GM21515 (cell line): ENCODE results near the gene NTM.
A peak's percentile ranks its signal among the peaks of the same experiment; 100 is the strongest.
"Not testable (repeated sequence)": the region's sequence is repeated elsewhere in the genome, so short reads cannot be mapped to it uniquely, and the experiment has no call there.

Experiments used
- ATAC-seq: cut with Tn5 transposase; IDR thresholded peaks from one replicate; pipeline ENCODE4 v1.9.1; 2021; ENCODE audit not compliant: unreplicated experiment

The NTM gene

DNA sequence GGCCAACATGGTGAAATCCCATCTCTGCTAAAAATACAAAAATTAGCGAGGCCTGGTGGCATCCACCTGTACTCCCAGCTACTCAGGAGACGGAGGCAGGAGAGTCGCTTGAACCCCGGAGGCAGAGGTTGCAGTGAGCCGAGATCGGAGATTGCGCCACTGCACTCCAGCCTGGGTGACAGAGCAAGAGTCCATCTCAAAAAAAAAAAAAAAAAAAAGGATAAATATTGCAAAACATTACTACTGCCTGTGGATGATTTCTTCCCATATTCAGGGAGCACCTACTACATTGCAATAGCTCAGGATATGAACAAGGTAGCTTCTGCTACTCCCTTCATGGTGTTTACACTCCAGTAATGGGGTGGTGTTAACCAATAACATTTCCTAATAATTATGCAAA, 980.6 kb downstream of the NTM start:
- ATAC-seq = no peak

DNA sequence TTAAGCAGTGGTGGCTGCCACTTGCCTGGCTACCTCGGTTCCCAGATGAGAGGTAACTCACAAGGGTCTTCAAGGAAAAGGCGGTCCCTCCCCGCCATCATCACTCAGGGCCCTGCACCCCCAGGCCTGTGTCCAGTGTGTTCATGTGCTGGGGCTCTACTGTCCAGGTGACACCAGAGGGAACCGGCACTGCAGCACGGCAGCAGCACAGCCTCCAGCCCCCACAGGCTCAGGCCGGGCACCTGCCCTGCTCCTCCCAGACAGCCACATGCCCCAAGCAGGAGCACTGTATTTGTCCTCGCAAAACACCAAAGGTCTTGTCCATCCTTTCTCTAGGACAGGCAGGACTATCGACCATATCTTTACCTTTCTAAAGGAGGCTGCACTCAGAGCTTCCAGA, 982.1 kb downstream of the NTM start:
- ATAC-seq = no peak

DNA sequence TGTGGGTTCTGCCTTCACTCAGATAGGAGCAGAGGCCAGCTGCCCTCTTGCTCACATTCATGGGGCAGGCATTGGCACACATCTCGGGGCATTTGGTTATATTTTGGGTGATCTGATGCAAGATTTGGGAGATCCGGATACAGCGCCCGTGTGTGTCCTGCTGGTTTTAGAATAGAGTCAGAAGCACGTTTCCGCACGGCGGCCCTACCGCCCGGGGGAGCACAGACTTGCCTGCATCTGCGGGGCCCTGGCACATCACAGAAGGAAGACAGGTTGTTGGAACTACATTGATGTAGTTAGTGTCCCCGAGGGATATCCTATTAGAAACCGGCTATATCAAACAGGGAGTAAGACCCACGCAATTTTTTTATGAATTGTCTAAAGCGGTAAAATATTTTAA, 982.8 kb downstream of the NTM start:
- no peak for ATAC-seq

DNA sequence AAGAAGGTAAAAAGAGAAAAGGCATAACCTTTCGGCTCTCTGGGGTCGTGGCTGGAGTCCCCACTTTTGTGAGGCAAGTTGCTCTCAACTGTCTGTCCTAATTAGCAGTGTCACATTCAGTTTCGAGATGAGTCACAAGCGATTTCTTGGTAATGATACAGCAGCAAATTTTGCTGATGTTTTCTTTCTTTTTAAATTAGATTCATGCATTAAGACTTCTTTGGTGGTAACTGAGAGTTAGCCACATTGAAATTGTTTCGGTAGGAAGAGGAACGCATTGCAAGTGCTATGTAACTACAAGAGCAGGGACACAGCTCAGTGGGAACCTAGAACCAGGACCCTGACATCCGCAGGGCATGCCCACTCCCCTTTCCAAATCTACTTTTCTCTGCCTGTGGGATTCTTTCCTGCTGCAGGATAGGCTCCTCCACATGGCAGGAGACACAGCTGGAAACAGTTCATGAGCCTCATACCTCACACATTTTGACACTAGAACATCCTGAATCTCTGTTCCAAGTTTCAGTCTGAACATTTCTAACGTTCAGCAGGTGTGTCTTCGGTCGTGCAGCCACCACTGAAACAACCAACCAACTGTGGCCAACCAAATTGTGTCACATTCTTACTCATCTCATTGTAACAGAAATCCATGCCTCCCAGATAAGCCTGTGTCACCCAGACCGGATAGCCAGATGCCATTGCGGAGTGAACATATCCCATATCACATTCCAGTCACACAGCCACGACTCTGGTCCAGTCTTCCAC, 987.6 kb downstream of the NTM start:
- peak; percentile 76 for ATAC-seq

DNA sequence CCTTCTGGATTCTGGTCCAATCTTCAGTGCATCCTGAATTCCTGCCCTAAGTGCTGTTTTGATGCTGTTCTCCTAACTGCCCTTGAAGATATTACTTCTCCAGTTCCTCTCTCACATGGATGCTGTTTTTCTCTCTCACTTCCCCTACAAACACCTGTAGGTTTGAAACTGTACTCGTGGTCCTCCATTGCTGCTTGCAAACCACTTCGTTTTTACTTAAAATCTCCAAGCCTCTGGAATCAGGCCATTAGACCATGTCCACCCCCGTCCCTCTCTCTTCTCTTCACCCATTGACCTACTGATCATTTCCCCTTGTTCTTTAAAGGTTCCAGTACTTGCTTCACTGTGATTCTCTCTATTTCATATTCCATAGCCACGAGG, 988.1 kb downstream of the NTM start:
- peak; percentile 49 for ATAC-seq

DNA sequence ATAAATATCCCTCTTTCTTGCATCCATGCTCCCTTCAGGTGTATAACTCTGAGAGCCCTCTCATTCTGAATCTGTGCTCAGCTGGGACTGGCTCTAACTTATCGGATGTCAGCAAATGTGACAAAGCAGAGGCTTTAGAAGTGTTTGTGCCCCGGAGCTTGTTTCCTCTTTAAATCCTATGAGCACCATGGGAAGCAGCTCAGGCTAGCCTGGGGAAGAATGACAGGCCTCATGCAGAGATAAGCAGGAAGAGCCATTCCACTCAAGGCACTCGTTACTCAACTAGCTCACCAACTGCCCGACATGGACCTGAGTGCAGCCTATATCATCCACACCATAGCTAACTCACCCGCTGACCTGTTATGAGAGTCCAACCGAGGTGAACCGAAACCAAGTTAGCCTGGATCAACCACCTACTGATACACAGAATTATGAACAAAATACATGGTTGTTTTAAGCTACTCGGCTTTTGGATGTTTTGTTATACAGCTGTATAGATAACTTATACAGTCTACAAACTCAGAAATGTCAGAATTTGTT, 990.7 kb downstream of the NTM start:
- ATAC-seq = no peak

DNA sequence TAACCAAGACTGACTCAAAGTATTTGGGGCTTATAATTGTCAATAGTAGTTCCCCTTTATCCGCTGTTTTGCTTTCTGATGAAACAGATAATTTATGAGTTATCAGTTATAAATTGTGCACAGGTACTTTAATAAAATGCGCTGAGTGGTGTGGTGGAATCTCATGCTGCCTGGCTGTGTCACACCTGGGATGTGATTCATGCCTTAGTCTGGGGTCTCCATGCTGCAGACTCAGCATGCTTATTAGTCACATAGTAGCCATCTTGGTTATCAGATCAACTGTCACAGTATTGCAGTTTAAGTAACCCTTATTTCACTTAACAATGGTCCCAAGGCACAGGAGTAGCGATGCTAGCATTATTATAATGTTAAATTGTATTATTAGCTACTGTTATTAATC, 995.2 kb downstream of the NTM start:
- ATAC-seq = no peak

DNA sequence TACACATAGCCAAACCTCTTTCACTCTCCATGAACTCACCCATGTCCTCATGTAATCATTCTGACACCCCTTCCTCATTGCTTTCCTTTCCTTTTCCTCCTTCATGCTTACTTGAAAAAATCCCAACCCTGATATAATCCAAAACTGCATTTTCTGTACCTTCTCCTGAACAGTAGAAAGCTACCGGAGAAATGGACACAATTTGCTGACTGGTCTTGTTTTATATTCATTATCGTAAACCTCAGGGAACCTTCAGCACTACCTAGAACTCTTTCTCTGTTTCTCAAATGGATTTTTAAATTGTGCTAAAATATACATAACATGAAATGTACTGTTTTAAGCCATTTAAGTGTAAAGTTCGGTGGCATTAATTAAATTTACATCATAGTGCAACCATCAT, 996.9 kb downstream of the NTM start:
- ATAC-seq = no peak

DNA sequence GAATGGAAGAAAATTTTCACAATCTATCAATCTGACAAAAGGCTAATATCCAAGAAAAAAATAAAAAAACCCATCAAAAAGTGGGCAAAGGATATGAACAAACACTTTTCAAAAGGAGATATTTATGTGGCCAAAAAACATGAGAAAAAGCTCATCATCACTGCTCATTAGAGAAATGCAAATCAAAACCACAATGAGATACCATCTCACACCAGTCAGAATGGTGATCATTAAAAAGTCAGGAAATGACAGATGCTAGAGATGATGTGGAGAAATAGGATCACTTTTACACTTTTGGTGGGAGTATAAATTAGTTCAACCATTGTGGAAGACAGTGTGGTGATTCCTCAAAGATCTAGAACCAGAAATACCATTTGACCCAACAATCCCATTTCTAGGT, 999.7 kb downstream of the NTM start:
- not testable (repeated sequence) for ATAC-seq

DNA sequence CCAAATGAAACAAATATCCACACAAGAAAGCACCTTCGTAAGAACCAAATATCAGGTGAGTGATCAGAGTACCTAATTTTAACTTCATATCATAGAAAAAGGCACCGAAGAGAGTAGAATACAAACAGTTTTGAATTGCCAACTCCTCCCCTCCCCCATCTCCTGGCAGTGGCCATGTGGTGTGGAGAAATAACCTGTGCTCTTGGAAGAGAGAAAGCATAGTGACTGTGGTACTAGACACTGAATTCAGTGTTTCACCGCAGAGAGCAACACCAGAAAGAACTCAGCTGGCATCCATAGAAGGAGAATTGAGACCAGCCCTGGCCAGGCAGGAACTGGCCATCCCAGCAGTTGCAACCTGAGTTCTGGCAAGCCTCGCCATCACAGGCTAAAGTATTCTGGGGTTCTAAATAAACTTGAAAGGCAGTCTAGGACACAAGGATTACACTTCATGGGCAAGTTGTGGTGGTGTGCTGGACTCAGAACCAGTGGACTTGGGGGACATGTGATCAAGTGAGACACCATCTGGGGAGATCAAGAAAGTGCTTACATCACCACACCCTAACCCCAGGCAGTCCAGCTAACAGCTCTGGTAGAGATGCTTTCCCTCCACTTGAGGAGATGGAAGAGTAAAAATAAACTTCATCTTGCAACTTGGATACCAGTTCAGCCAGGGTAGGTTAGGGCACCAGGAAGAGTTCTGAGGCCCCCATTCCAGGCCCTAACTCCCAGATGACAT, 1003.2 kb downstream of the NTM start:
- no peak for ATAC-seq

DNA sequence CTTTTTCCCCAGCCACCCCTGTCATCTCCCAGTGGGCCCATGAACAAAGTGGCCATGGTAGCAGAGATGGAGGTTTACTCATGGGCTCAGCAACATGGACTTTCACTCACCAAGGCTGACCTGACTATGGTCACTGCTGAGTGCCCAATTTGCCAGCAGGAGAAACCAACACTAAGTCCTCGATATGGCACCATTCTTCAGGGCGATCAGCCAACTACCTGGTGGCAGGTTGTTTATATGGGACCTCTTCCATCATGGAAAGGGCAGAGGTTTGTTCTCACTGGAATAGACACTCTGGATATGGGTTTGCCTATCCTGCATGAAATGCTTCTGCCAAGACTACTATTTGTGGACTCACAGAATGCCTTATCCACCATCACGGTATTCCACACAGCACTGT, 1009.1 kb downstream of the NTM start:
- no peak for ATAC-seq
